ENCODE results near the gene LHPP.
"Not testable (repeated sequence)": the region's sequence is repeated elsewhere in the genome, so short reads cannot be mapped to it uniquely, and the experiment has no call there.

The LHPP gene

DNA sequence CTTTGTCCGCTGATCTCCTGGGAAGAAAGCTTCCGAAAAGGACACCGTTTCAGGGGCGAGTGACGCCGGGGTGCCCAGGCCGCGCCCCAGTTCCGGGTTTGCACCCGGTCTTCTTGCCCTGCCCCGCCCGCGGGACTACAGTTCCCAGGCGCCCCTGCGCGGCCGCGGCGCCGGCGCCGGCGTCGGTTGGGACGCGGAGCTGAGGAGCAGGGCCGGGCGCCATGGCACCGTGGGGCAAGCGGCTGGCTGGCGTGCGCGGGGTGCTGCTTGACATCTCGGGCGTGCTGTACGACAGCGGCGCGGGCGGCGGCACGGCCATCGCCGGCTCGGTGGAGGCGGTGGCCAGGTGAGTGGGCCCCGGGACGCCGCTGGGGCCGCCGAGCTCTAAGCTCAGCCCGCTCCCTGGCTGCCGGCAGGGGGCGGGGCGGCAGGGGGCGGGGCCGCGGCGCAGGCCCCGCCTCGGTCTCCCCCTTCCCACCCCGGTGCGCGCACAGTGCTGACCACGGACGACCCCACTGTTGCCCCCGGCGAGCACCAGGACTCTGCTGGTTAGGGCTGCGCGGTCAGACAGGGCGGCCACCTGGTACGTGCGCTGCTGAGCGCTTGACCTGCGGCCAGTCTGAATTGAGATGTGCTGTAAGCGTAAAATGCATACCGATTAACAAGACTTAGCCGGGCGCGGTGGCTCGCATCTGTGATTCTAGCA lies at the start of gene LHPP:
LHPP (plus strand) TSS at position 182 of the 706 bp plus-strand sequence; CDS start at position 222, 40 bp downstream.
- DNase-seq (ENCODE audit: low read depth in 2 of 2, low spot score in 1 of 2): peak; percentile 55 to 69

- no peak for DNase-seq (ENCODE audit: low read depth in 2 of 2, low spot score in 1 of 2)
Measured at GRCh38 chr10:124414076-124414475, 47.5 kb upstream of the LHPP start.

DNA sequence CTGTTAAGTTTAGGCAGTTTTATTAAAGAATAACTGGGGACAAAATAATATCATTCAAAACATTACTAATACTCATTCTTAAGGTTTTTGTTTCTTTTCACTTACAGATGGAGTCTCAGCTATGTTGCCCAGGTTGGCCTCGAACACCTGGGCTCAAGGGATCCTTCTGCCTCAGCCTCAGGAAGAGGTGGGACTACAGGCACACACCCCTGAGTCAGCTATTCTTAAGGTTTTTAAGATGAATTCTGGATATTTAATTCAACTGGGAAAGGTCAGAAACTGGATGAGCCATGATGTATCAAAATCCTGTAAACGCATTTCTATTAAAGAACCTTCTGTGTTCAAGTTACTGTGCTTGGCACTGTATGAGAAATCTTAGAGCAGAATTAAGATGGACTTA lies 46.4 kb upstream of the LHPP start:
- DNase-seq (ENCODE audit: low read depth in 2 of 2, low spot score in 1 of 2): no peak

GRCh38 chr10:124416733-124417132 lies 44.9 kb upstream of the LHPP start:
- no peak for DNase-seq (ENCODE audit: low read depth in 2 of 2, low spot score in 1 of 2)

GRCh38 chr10:124417895-124418725 lies 43.5 kb upstream of the LHPP start:
- no peak for DNase-seq (ENCODE audit: low read depth in 2 of 2, low spot score in 1 of 2)

GRCh38 chr10:124418726-124419501 lies 42.7 kb upstream of the LHPP start, which contains the start of gene OAT:
Gene OAT (minus strand): TSS chr10:124418923. CDS start chr10:124412171, 6,752 bp downstream.
- peak; percentile 90 to 91 for DNase-seq (ENCODE audit: low read depth in 2 of 2, low spot score in 1 of 2)

DNA sequence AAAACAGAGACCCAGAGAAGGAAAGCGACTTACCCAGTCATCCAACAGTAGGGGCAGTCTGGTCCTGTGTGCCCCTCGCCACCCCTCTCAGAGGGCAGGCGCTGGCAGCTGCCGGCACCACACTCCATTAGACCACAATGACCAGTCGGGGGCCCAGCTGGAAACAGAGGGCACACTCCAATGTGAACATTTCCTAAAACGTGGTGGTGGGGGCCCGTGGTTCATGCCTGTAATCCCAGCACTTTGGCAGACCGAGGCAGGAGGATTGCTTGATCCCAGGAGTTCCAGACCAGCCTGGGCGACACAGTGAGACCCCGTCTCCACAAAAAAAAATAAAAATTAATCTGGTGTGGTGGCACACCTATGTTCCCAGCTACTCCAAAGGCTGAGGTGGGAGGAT lies 42.0 kb upstream of the LHPP start:
- DNase-seq (ENCODE audit: low read depth in 2 of 2, low spot score in 1 of 2): no peak

DNA sequence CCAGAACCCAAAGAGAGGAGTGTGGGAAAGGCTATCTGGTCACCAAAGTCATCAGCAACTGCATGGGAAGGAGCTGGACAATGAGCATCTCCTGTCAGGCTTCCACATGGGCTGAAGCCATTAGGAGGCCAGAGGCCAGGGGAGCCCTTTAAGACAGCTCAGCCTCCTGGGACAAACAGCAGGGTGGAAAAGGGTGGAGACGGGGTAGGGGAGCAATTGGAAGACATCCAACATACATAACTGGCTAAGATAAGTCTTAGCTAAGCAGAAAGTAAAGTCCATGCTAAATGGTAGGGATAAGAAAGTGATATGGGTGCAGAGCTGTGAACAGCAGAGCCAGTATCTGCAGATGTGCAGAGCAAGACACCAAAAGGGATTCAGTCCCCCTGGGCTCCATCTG lies 41.4 kb upstream of the LHPP start:
- DNase-seq (ENCODE audit: low read depth in 2 of 2, low spot score in 1 of 2): no peak

GRCh38 chr10:124422742-124423141 lies 38.9 kb upstream of the LHPP start:
- no peak for DNase-seq (ENCODE audit: low read depth in 2 of 2, low spot score in 1 of 2)

GRCh38 chr10:124423813-124424212 lies 37.8 kb upstream of the LHPP start:
- DNase-seq (ENCODE audit: low read depth in 2 of 2, low spot score in 1 of 2): no peak

- no peak for DNase-seq (ENCODE audit: low read depth in 2 of 2, low spot score in 1 of 2)
Measured at GRCh38 chr10:124425227-124425962, 36.2 kb upstream of the LHPP start.

GRCh38 chr10:124428207-124428777 lies 33.3 kb upstream of the LHPP start:
- no peak for DNase-seq (ENCODE audit: low read depth in 2 of 2, low spot score in 1 of 2)

GRCh38 chr10:124429576-124429975 lies 32.0 kb upstream of the LHPP start:
- no peak for DNase-seq (ENCODE audit: low read depth in 2 of 2, low spot score in 1 of 2)

- DNase-seq (ENCODE audit: low read depth in 2 of 2, low spot score in 1 of 2): no peak
Measured at GRCh38 chr10:124430077-124430476, 31.5 kb upstream of the LHPP start.

DNA sequence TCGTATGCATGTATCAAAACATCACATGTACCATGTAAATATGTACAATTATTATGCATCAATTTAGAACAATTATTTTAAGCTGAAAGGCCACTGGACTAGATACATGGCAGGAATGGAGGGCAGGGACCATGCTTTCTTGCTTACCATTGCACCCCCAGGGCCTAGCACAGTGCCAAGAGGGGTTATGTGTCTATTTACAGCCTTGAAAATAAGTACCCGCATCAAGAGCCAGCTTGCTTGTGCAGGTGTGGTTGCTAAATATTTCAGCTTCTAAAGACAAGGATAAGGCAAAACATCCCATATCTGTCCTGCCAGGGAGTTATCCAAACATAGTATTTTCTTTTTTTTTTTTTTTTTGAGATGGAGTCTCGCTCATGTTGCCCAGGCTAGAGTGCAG lies 28.2 kb upstream of the LHPP start:
- no peak for DNase-seq (ENCODE audit: low read depth in 2 of 2, low spot score in 1 of 2)

DNA sequence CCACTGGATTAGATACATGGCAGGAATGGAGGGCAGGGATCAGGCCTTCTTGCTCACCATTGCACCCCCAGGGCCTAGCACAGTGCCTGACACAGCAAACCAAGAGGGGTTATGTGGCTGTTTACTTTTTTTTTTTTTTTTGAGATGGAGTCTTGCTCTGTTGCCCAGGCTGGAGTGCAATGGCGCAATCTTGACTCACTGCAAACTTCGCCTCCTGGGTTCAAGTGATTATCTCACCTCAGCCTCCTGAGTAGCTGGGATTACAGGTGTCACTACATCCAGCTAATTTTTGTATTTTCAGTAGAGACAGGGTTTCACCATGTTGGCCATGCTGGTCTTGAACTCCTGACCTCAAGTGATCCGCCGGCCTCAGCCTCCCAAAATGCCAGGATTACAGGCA lies 25.9 kb upstream of the LHPP start:
- DNase-seq (ENCODE audit: low read depth in 2 of 2, low spot score in 1 of 2): not testable (repeated sequence)

GRCh38 chr10:124436191-124436638 lies 25.4 kb upstream of the LHPP start:
- DNase-seq (ENCODE audit: low read depth in 2 of 2, low spot score in 1 of 2): no peak

GRCh38 chr10:124441694-124442093 lies 19.9 kb upstream of the LHPP start:
- not testable (repeated sequence) for DNase-seq (ENCODE audit: low read depth in 2 of 2, low spot score in 1 of 2)

GRCh38 chr10:124446830-124447750 lies 14.5 kb upstream of the LHPP start:
- DNase-seq (ENCODE audit: low read depth in 2 of 2, low spot score in 1 of 2): no peak
